ENCODE results near the gene COIL.
A peak's percentile ranks its signal among the peaks of the same experiment; 100 is the strongest.
"Not testable (repeated sequence)": the region's sequence is repeated elsewhere in the genome, so short reads cannot be mapped to it uniquely, and the experiment has no call there.

The COIL gene

DNA sequence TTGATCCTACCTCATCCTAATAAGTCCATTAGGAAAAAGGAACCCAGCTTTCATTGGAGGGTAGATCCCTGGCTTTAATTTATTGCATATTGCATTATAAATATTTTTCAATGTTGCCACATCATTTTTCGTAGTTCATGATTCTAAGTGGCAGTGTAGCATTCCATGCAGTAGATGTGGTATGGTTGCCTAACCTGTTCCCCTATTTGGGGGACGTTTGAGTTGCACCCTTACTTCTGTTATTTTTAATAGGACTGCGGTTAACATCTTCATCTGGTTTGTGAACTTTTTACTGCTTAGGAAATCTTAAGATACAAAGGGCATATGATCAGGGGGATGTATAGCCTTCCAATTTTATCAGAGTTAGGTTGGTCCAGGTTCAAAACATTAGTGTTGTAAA, 22.5 kb upstream of the COIL start:
- Histone ChIP-seq H3K9me3 (no peaks in the 10 kb centered on the region), H3K4me3 (no peak overlapping the region), H3K36me3 (peaks cover 37 to 68% (median 38%) of the 10 kb centered on the region in 3 donors), H3K27me3 (no peaks in the 10 kb centered on the region), H3K27ac (no peak overlapping the region), H3K4me1 (peaks cover 0 to 15% (median 5%) of the 10 kb centered on the region in 4 donors)
- intact Hi-C loops (cut with DNase I; ENCODE audit: low total_unique reads): no loop called here
- TF ChIP-seq, protein P1, sequence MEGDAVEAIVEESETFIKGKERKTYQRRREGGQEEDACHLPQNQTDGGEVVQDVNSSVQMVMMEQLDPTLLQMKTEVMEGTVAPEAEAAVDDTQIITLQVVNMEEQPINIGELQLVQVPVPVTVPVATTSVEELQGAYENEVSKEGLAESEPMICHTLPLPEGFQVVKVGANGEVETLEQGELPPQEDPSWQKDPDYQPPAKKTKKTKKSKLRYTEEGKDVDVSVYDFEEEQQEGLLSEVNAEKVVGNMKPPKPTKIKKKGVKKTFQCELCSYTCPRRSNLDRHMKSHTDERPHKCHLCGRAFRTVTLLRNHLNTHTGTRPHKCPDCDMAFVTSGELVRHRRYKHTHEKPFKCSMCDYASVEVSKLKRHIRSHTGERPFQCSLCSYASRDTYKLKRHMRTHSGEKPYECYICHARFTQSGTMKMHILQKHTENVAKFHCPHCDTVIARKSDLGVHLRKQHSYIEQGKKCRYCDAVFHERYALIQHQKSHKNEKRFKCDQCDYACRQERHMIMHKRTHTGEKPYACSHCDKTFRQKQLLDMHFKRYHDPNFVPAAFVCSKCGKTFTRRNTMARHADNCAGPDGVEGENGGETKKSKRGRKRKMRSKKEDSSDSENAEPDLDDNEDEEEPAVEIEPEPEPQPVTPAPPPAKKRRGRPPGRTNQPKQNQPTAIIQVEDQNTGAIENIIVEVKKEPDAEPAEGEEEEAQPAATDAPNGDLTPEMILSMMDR (IDR thresholded peaks at IDR 0.05): no peak
- DNase-seq: no peak

DNA sequence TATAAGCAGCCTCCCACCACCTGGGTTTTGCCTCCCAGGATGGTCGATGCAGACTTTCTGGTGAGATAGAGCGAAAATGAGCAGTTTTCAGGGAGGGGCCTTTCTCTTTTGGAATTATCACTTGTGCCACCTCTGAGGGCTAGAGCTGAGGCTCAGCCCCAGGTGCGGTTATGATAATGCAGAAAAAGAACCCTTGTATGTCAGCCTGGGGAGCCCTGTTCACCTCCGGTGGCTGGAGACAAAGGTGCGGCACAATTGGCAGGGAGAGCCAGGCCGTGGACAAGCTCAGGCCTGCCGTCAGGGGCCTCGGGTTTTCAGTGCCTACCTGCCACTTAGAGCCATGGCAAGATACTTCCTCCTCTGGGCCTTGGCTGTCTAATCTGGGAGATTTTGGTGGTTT, 21.5 kb upstream of the COIL start:
- H3K27me3 ChIP-seq: no peaks in the 10 kb centered on the region
- peaks cover 27 to 57% (median 29%) of the 10 kb centered on the region in 3 donors for H3K36me3 ChIP-seq
- no peak overlapping the region for H3K27ac ChIP-seq
- no peak overlapping the region for H3K4me3 ChIP-seq
- intact Hi-C loops (cut with DNase I; ENCODE audit: low total_unique reads): no loop called here
- TF ChIP-seq, protein P1 (IDR thresholded peaks at IDR 0.05): no peak
- H3K4me1 ChIP-seq: peaks cover 0 to 15% (median 6%) of the 10 kb centered on the region in 4 donors
- no peak for DNase-seq
- no peaks in the 10 kb centered on the region for H3K9me3 ChIP-seq

DNA sequence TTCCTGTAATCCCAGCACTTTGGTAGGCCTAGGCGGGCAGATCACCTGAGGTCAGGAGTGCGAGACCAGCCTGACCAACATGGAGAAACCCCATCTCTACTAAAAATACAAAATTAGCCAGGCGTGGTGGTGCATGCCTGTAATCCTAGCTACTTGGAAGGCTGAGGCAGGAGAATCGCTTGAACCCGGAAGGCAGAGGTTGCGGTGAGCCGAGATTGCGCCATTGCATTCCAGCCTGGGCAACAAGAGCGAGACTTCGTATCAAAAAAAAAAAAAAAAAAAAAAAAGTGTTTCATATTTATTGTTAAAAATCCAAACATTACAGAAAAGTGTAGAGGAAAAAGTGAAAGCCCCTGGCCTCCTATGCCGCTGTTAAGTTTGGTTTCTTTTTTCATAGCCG, 19.7 kb upstream of the COIL start:
- H3K4me1 ChIP-seq: peaks cover 0 to 18% (median 8%) of the 10 kb centered on the region in 4 donors
- not testable (repeated sequence) for DNase-seq

DNA sequence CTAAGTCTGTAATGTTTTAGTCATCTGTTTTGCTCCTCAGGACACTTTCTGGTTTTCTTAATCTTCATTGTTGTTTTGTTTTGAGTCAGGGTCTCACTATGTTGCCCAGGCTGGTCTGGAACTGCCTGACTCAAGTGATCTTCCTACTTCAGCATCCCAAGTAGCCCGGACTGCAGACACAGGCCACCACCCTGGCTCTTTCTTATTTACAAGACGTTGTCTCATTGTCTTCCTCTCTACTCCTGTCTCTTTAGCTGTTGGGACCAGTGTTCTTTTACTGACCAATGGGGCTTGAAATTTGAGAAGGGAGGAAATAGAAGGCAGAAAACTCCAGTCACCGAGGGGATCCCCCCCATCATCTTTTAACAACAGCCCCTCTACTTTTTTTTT, 18.2 kb upstream of the COIL start:
- intact Hi-C loops (cut with DNase I; ENCODE audit: low total_unique reads): no loop called here
- TF ChIP-seq, protein P1 (IDR thresholded peaks at IDR 0.05): no peak
- no peak for DNase-seq
- Histone ChIP-seq H3K36me3 (peaks cover 5 to 27% (median 7%) of the 10 kb centered on the region in 3 donors), H3K4me1 (peaks cover 0 to 18% (median 8%) of the 10 kb centered on the region in 4 donors), H3K4me3 (peak overlapping the region; percentile 58 to 63), H3K27me3 (no peaks in the 10 kb centered on the region), H3K9me3 (no peaks in the 10 kb centered on the region), H3K27ac (peak overlapping the region; percentile 53 to 72)

More for the DNA sequence above, 19.7 kb upstream of the COIL start:
- H3K27ac ChIP-seq; H3K4me3 ChIP-seq; intact Hi-C loops (cut with DNase I; ENCODE audit: low total_unique reads); H3K9me3 ChIP-seq; H3K27me3 ChIP-seq: not testable (repeated sequence)
- peaks cover 10 to 41% (median 12%) of the 10 kb centered on the region in 3 donors for H3K36me3 ChIP-seq

DNA sequence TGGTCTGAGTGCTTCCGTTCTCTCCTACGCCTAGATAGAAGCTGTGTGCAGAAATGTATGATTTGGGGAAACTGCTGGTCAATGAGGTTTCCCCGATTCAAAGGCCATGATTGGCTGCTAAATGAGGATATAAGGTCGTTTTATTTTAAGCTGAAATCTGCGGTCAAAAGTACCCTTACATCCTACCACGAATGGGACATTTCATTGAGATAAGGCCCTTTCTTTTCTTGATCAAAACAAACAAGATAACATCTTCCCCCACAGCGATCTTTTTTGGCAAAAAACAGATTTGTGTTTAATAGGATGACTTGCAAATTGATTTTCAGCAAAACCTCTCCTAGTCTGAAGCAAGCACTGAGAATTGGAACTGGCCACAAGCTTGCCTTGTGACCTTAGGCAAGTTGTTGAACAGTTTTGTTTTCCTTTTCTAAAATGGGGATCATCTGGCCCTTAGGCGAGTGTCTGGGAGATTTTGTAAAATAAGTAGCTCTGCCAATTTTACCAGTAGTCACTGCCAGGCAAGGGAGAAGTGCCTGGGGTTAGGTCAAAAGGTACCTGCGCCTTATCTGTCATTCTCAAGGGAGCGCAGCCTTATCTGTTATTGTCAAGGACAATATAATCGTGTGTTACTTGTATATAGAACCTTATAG, 17.7 kb upstream of the COIL start:
- Histone ChIP-seq H3K27ac (peak overlapping the region; percentile 53 to 72), H3K9me3 (no peaks in the 10 kb centered on the region), H3K4me3 (peak overlapping the region; percentile 58 to 63), H3K27me3 (no peaks in the 10 kb centered on the region), H3K36me3 (peaks cover 5 to 22% (median 7%) of the 10 kb centered on the region in 3 donors), H3K4me1 (peaks cover 0 to 18% (median 8%) of the 10 kb centered on the region in 4 donors)
- intact Hi-C loops (cut with DNase I; ENCODE audit: low total_unique reads): no loop called here
- no peak for DNase-seq
- TF ChIP-seq, protein P1 (IDR thresholded peaks at IDR 0.05): no peak

DNA sequence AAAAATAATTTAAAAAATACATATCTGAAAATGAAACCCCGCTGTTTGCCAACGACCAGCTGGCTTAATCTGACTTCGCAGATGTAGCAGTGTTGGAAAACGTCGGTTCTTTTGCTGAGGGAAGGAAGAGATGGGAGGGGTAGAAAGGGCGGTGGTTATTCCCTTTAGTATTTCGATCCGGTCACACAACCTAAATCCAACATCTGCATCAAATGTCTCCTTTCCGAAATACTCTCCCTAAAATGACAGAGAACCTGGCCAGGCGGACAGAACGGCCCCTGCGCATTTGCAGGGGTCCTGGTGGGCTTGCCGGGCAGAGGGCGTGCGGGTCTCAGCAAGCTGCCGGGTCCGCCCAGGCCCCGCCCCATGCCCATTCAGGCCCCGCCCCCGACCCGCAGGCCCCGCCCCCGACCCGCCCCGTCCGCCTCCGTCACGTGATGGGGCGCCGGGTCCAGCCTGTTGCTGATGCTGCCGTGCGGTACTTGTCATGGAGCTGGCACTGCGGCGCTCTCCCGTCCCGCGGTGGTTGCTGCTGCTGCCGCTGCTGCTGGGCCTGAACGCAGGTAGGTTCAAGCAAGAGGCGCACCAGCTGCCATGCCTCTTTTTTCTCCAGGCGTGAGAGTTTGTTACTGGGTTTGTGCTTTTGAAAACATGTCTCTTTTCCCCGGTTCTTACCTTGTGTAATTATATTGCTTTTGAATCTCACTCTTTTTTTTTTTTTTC, 17.0 kb upstream of the COIL start, which contains the start of gene SCPEP1:
Gene SCPEP1 (plus strand): TSS at position 459 of the 723 bp plus-strand sequence. CDS start 29 bp downstream, at position 488.
- Histone ChIP-seq H3K4me1 (peaks cover 0 to 18% (median 8%) of the 10 kb centered on the region in 4 donors), H3K27me3 (no peaks in the 10 kb centered on the region), H3K36me3 (peaks cover 5 to 15% (median 7%) of the 10 kb centered on the region in 3 donors), H3K4me3 (peak within 1 kb of the TSS; percentile 58 to 63), H3K27ac (peak within 1 kb of the TSS; percentile 53 to 72), H3K9me3 (no peaks in the 10 kb centered on the region)
- intact Hi-C loops (cut with DNase I; ENCODE audit: low total_unique reads): no loop called here
- TF ChIP-seq, protein P1 (IDR thresholded peaks at IDR 0.05): no peak
- peak; percentile 86 to 93 for DNase-seq
